AG09319 (cell line): Measurements from ENCODE around the gene SGK2.

Experiments used
- DNase-seq: peaks from one replicate; pipeline ENCODE4 v3.0.0-alpha.2; 2010; ENCODE audit warnings: low read depth; ENCODE audit errors: extremely low read depth
- CTCF ChIP-seq: IDR thresholded peaks from 2 replicates; pipeline ENCODE4 v1.5.1; 2011; ENCODE audit warnings: low read depth, mild to moderate bottlenecking, inconsistent platforms, low read length, moderate library complexity

Gene SGK2

DNA sequence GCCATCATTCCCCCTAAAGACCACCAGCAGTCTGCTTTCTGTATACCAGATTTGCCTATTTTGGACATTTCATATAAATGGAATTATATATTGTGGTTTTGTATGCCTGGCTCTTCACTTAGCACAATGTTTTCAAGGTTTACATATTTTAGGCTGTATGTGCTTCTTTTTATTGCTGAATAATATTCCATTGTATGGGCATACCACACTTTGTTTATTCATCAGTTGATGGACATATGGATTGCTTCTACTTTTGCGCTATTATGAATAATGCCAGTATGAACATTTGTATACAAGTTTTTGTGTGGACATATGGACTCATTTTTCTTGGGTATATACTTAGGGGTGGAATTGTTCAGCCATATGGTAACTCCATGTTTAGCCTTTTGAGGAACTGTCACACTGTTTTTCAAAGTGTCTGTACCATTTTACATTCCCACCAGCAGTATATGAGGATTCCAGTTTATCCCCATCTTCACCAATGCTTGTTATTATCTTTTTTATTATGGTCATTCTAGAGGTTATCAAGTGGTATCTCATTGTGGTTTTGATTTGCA, 38.7 kb upstream of the SGK2 start:
- no peak for DNase-seq
- no peak for TF ChIP-seq CTCF

- no peak for DNase-seq
- no peak for TF ChIP-seq CTCF
Observed at GRCh38 chr20:43525021-43525420, 33.8 kb upstream of the SGK2 start.

- DNase-seq: no peak
- TF ChIP-seq CTCF: no peak
Observed at GRCh38 chr20:43528258-43528875, 30.5 kb upstream of the SGK2 start.

DNA sequence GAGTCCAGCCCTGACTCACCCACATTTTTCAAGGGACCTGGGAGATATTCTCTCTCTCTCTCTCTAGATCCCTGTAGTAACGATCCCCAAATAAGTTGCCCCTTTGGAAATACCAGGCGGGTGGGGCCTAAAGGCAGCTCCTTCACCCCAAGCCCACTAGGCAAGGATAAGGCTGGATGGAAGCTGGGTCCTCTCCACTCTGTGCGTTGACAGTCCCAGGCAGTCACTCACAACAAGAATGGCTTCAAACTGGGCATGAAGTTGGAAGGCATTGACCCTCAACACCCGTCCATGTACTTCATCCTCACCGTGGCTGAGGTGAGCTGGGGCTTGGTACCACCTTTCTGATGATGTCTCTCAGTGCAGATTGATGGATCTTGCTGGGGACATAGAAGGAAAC, 29.8 kb upstream of the SGK2 start:
- DNase-seq: no peak
- no peak for TF ChIP-seq CTCF

GRCh38 chr20:43529457-43530153, 29.2 kb upstream of the SGK2 start:
- no peak for TF ChIP-seq CTCF
- DNase-seq: no peak

DNA sequence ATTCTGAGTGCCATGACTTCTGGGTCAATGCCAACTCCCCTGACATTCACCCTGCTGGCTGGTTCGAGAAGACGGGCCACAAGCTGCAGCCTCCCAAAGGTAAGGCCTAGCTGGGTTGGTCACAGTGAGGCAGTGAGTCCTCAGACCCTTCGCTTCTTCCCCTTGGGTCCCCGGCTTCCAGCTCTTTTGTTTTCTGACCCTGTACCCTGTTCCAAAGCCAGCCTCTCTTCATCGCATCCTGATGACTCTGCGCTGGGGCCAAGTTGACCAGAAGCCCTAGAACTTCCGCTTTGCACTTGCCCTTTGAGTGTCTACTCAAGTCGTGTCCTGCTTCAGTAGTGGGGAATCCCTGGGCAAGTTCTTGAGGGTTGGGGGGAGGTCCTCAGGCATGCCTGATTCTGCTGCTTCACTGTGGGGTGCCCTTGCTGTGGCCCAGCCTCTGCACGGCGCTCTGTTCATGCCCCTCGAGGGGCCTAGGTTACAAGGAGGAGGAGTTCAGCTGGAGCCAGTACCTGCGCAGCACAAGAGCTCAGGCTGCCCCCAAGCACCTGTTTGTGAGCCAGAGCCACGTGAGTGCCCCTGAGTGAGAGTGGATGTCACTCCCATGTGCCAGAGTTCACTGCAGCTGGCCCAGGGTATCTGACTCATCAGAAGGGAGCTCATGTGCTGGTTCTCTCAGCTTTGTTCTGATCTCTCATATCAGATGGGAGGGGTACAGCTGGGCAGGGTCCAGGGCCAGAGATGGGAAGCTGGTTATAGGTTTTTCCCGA, 28.3 kb upstream of the SGK2 start:
- no peak for DNase-seq

More for the DNA sequence above, 28.3 kb upstream of the SGK2 start:
- no peak for TF ChIP-seq CTCF
